ENCODE measurements around the gene TBX2. TPM values are rescaled to one million over a fixed set of nuclear protein-coding genes. Genes with fewer than 3 reads are reported as not detected.
A peak's percentile ranks its signal among the peaks of the same experiment; 100 is the strongest.

Gene TBX2
- total RNA-seq, 1 donor from 2014 or later: 16.1 TPM

GRCh38 chr17:61411261-61412142, 11.9 kb downstream of the TBX2 start:
- Mint-ChIP-seq H3K27ac (ENCODE audit: unreplicated experiment) (peak overlapping the region; percentile 89), H3K9me3 (no peaks in the 10 kb centered on the region), H3K27me3 (ENCODE audit: low read depth) (peaks cover 51% of the 10 kb centered on the region), H3K36me3 (ENCODE audit: low read depth) (peaks cover 2% of the 10 kb centered on the region), H3K4me3 (peak overlapping the region; percentile 89), H3K4me1 (peaks cover 19% of the 10 kb centered on the region)
- DNase-seq (ENCODE audit: low read depth, low spot score): peak; percentile 65
- TF ChIP-seq CTCF (conservative IDR thresholded peaks at IDR 0.05): no peak

- peak; percentile 89 for DNase-seq (ENCODE audit: low read depth, low spot score)
- Mint-ChIP-seq H3K27me3 (ENCODE audit: low read depth) (peaks cover 47% of the 10 kb centered on the region), H3K27ac (ENCODE audit: unreplicated experiment) (no peak overlapping the region), H3K4me1 (peaks cover 25% of the 10 kb centered on the region), H3K9me3 (no peaks in the 10 kb centered on the region), H3K36me3 (ENCODE audit: low read depth) (no peaks in the 10 kb centered on the region), H3K4me3 (peak overlapping the region; percentile 75)
- TF ChIP-seq CTCF (conservative IDR thresholded peaks at IDR 0.05): peak; percentile 99
Measured at GRCh38 chr17:61412143-61412859, 12.7 kb downstream of the TBX2 start.

- peaks cover 25% of the 10 kb centered on the region for H3K4me1 Mint-ChIP-seq
- TF ChIP-seq CTCF (conservative IDR thresholded peaks at IDR 0.05): no peak
- peak overlapping the region; percentile 85 for H3K4me3 Mint-ChIP-seq
- no peaks in the 10 kb centered on the region for H3K36me3 Mint-ChIP-seq (ENCODE audit: low read depth)
- no peaks in the 10 kb centered on the region for H3K9me3 Mint-ChIP-seq
- H3K27ac Mint-ChIP-seq (ENCODE audit: unreplicated experiment): no peak overlapping the region
- no peak for DNase-seq (ENCODE audit: low read depth, low spot score)
- H3K27me3 Mint-ChIP-seq (ENCODE audit: low read depth): peaks cover 40% of the 10 kb centered on the region
Measured at GRCh38 chr17:61412860-61413660, 13.4 kb downstream of the TBX2 start.

- Mint-ChIP-seq H3K36me3 (ENCODE audit: low read depth) (no peaks in the 10 kb centered on the region), H3K4me3 (peak overlapping the region; percentile 85), H3K9me3 (no peaks in the 10 kb centered on the region), H3K27ac (ENCODE audit: unreplicated experiment) (no peak overlapping the region), H3K4me1 (peaks cover 22% of the 10 kb centered on the region), H3K27me3 (ENCODE audit: low read depth) (peaks cover 33% of the 10 kb centered on the region)
- no peak for TF ChIP-seq CTCF (conservative IDR thresholded peaks at IDR 0.05)
- no peak for DNase-seq (ENCODE audit: low read depth, low spot score)
Measured at GRCh38 chr17:61413661-61414126, 14.1 kb downstream of the TBX2 start.

All from neural crest cell (in vitro differentiated cells).